ENCODE data around the gene VTI1A. TPM values are rescaled to one million over a fixed set of nuclear protein-coding genes. Genes with fewer than 3 reads are reported as not detected.

Gene VTI1A
- total and polyA plus RNA-seq, 2 of the 8 experiments (the other 6 are each of a cell fraction or from before 2014, with no cell fraction given): 6.0 to 20.0 TPM

GRCh38 chr10:112548535-112549276 lies 101.7 kb downstream of the VTI1A start:
- H3K27me3 ChIP-seq (replicated peaks in 1 of 4; ENCODE audit: control insufficient read depth in 3 of 4, extremely low read depth in 1 of 4, insufficient read depth in 3 of 4, low read length in 3 of 4): no peaks in the 10 kb centered on the region
- POLR2A ChIA-PET (ENCODE audit: partially characterized antibody): no interaction called here
- no peaks in the 10 kb centered on the region for H4K20me1 ChIP-seq (replicated peaks in 1 of 2; ENCODE audit: control insufficient read depth in 1 of 2, insufficient read depth in 2 of 2, low read length in 2 of 2)
- H3K56ac ChIP-seq (replicated peaks; ENCODE audit: insufficient read length, low read depth, low read length): no peak overlapping the region
- no peak overlapping the region for H3K23ac ChIP-seq (ENCODE audit: insufficient read length)
- no peak overlapping the region for H3K18ac ChIP-seq (ENCODE audit: extremely low read depth, low read length)
- no peak overlapping the region for H2BK5ac ChIP-seq (ENCODE audit: low read depth, low read length)
- FAIRE-seq (no peak), DNase-seq (ENCODE audit: low read depth in 1 of 2, low spot score in 2 of 2) (no peak)
- CTCF ChIA-PET (ENCODE audit: partially characterized antibody): interaction anchor here (0.6 to 1.1 kb wide), 2 partner anchors 10 to 72 kb away, joined by 3 read pairs; no protein-coding TSS in a partner anchor
- H4K91ac ChIP-seq (replicated peaks; ENCODE audit: insufficient read length, low read length): no peak overlapping the region
- H2BK120ac ChIP-seq (replicated peaks; ENCODE audit: low read depth, low read length): no peak overlapping the region
- no peak overlapping the region; the same call in 1 of the 2 replicates for H4K8ac ChIP-seq (ENCODE audit: extremely low read depth, insufficient read depth, low read length)
- H3K14ac ChIP-seq (ENCODE audit: insufficient read length): no peak overlapping the region
- TF ChIP-seq RBBP5 (IDR thresholded peaks at IDR 0.05; ENCODE audit: borderline replicate concordance, low read depth, low read length) (no peak), POLR2A (IDR thresholded peaks at IDR 0.05; ENCODE audit: control extremely low read depth in 1 of 2, low read depth in 2 of 2, low read length in 2 of 2) (no peak), RAD21 (IDR thresholded peaks at IDR 0.05 in 1 of 2, conservative IDR thresholded peaks at IDR 0.05 in 1 of 2; ENCODE audit: low read depth in 2 of 2, low read length in 2 of 2) (no peak), SP1 (IDR thresholded peaks at IDR 0.05; ENCODE audit: low read depth, low read length) (no peak), BCL11A (IDR thresholded peaks at IDR 0.05; ENCODE audit: low read depth in 2 of 2, low read length in 2 of 2) (no peak), YY1 (IDR thresholded peaks at IDR 0.05; ENCODE audit: low read depth, low read length) (no peak), CTBP2 (IDR thresholded peaks at IDR 0.05; ENCODE audit: borderline replicate concordance, insufficient read depth, insufficient read length, low read length) (no peak), SIX5 (IDR thresholded peaks at IDR 0.05; ENCODE audit: low read depth, low read length) (no peak), CTCF (IDR thresholded peaks at IDR 0.05; ENCODE audit: control extremely low read depth in 1 of 3, insufficient read depth in 1 of 3, low read depth in 1 of 3, low read length in 3 of 3) (no peak), CHD1 (IDR thresholded peaks at IDR 0.05; ENCODE audit: low read depth, low read length) (no peak), SUZ12 (IDR thresholded peaks at IDR 0.05; ENCODE audit: low read length) (no peak)
- no peaks in the 10 kb centered on the region for H3K4me1 ChIP-seq (replicated peaks in 1 of 4; ENCODE audit: control insufficient read depth in 3 of 4, insufficient read depth in 4 of 4, low read length in 3 of 4)
- no peak overlapping the region for H3K4ac ChIP-seq (replicated peaks; ENCODE audit: insufficient read length, low read depth, low read length)
- H3K79me1 ChIP-seq (ENCODE audit: low read depth, low read length): no peaks in the 10 kb centered on the region
- H3K9me3 ChIP-seq (ENCODE audit: insufficient read depth in 2 of 2, low read depth in 1 of 2, low read length in 1 of 2): no peaks in the 10 kb centered on the region
- no peak overlapping the region for H2AFZ ChIP-seq (ENCODE audit: low read length)
- H2BK12ac ChIP-seq (ENCODE audit: low read depth, low read length): no peak overlapping the region
- no peak overlapping the region for H4K5ac ChIP-seq (ENCODE audit: insufficient read length, low read depth, low read length)
- no peaks in the 10 kb centered on the region for H3K23me2 ChIP-seq (ENCODE audit: low read depth, low read length)
- H3K27ac ChIP-seq (ENCODE audit: low read depth, low read length): no peak overlapping the region
- H3K9ac ChIP-seq (replicated peaks in 1 of 4; ENCODE audit: extremely low read depth in 1 of 4, low read depth in 3 of 4, low read length in 3 of 4): no peak overlapping the region
- H3K79me2 ChIP-seq (ENCODE audit: control insufficient read depth in 1 of 2, insufficient read depth in 2 of 2, low read length in 2 of 2): no peaks in the 10 kb centered on the region
- no peak overlapping the region for H2BK20ac ChIP-seq (ENCODE audit: low read length)
- no peak overlapping the region for H3K4me3 ChIP-seq (ENCODE audit: extremely low read depth in 1 of 4, insufficient read depth in 2 of 4, low read depth in 3 of 4, low read length in 4 of 4)
- H2AK5ac ChIP-seq (ENCODE audit: low read depth, low read length): no peak overlapping the region
- H2BK15ac ChIP-seq (ENCODE audit: low read length): no peak overlapping the region
- 89% methylated on average over 8 of the region's 8 CpGs; no CpG with 5 or more reads in 1 of the 2 experiments for WGBS, 2 experiments (ENCODE audit: extremely low coverage in 1 of 2, insufficient coverage in 1 of 2, insufficient read length in 1 of 2, insufficient replicate concordance in 2 of 2, low coverage in 1 of 2, low lambda C conversion rate in 2 of 2, missing lambda C conversion rate in 1 of 2)
- no peak overlapping the region for H3K4me2 ChIP-seq (ENCODE audit: insufficient read depth in 1 of 2, low read depth in 2 of 2, low read length in 2 of 2)
- no peaks in the 10 kb centered on the region for H3K36me3 ChIP-seq (ENCODE audit: control insufficient read depth in 2 of 4, insufficient read depth in 4 of 4, low read length in 3 of 4)
